NOMO-1 treated with dmso at 0.1 percent for 144 hours (cell line): ENCODE results near the gene GPR162.
"Not testable (repeated sequence)": the region's sequence is repeated elsewhere in the genome, so short reads cannot be mapped to it uniquely, and the experiment has no call there.

Experiments used
- DNase-seq: peaks from one replicate; lab custom pipeline; 2025; ENCODE audit not compliant: unreplicated experiment; lab: John Stamatoyannopoulos, UW

The GPR162 gene

GRCh38 chr12:6852651-6853354 lies 31.2 kb downstream of the GPR162 start:
- no peak for DNase-seq

- no peak for DNase-seq
These were observed 32.0 kb downstream of the GPR162 start for GRCh38 chr12:6853626-6854025.

GRCh38 chr12:6854036-6854435 lies 32.4 kb downstream of the GPR162 start:
- DNase-seq: no peak

GRCh38 chr12:6855322-6855721 lies 33.7 kb downstream of the GPR162 start:
- DNase-seq: no peak

GRCh38 chr12:6858799-6859198 lies 37.2 kb downstream of the GPR162 start:
- DNase-seq: no peak

GRCh38 chr12:6860116-6860515 lies 38.5 kb downstream of the GPR162 start:
- DNase-seq: no peak

- DNase-seq: no peak
These were observed 39.3 kb downstream of the GPR162 start for GRCh38 chr12:6860942-6861341.

- no peak for DNase-seq
These were observed 39.8 kb downstream of the GPR162 start for GRCh38 chr12:6861391-6861790.

GRCh38 chr12:6863033-6863432 lies 41.4 kb downstream of the GPR162 start:
- DNase-seq: no peak

- no peak for DNase-seq
These were observed 42.1 kb downstream of the GPR162 start for GRCh38 chr12:6863586-6864321.

GRCh38 chr12:6865307-6865706 lies 43.7 kb downstream of the GPR162 start:
- not testable (repeated sequence) for DNase-seq

GRCh38 chr12:6866163-6866919 lies 44.7 kb downstream of the GPR162 start:
- no peak for DNase-seq

GRCh38 chr12:6866920-6867412 lies 45.3 kb downstream of the GPR162 start:
- DNase-seq: peak; percentile 67

- DNase-seq: peak; percentile 27
These were observed 46.0 kb downstream of the GPR162 start, which contains the start of gene TPI1 for GRCh38 chr12:6867413-6868210. Gene TPI1 (plus strand): TSS chr12:6867531. CDS start chr12:6867567, 36 bp downstream.

- no peak for DNase-seq
These were observed 46.8 kb downstream of the GPR162 start for GRCh38 chr12:6868211-6869048.

- DNase-seq: peak; percentile 61
These were observed 47.7 kb downstream of the GPR162 start for GRCh38 chr12:6869049-6870021.

- DNase-seq: not testable (repeated sequence)
These were observed 48.7 kb downstream of the GPR162 start for GRCh38 chr12:6870304-6870703.

- peak; percentile 29 for DNase-seq
These were observed 49.7 kb downstream of the GPR162 start for GRCh38 chr12:6871052-6871957.
